GM23338 (cell line): Measurements from ENCODE around the gene DACT2. TPM values are rescaled to one million over a fixed set of nuclear protein-coding genes. Genes with fewer than 3 reads are reported as not detected.

Experiments used
- ATAC-seq: fragments of 200-7000 bp; cut with Tn5 transposase; 3 replicates; pipeline ENCODE4 v1.9.1; 2020
- DNase-seq: peaks from one replicate; pipeline ENCODE4 v3.0.0-alpha.2; 2015; ENCODE audit warnings: low spot score
- H2AFZ ChIP-seq: fragments of 200-600 bp; sonication (generic); 2 replicates; pipeline ENCODE4 v1.8.0; 2016; ENCODE audit warnings: antibody characterized with exemption, mild to moderate bottlenecking, moderate library complexity
- H3F3A ChIP-seq: fragments of 200-600 bp; sonication (generic); replicated peaks from 2 replicates; pipeline ENCODE4 v1.8.0; 2017; ENCODE audit warnings: antibody characterized with exemption, mixed run types, low read depth
- H3K27ac ChIP-seq: fragments of 200-600 bp; sonication (generic); 2 replicates; pipeline ENCODE4 v1.6.1; 2016; ENCODE audit warnings: low read depth
- H3K27me3 ChIP-seq: fragments of 200-600 bp; sonication (generic); 2 replicates; pipeline ENCODE4 v1.8.0; 2016; ENCODE audit warnings: mild to moderate bottlenecking, mixed run types, moderate library complexity; ENCODE audit not compliant: insufficient read depth
- H3K36me3 ChIP-seq: fragments of 200-600 bp; sonication (generic); 2 replicates; pipeline ENCODE4 v1.8.0; 2016; ENCODE audit warnings: mild to moderate bottlenecking; ENCODE audit not compliant: insufficient read depth
- H3K4me1 ChIP-seq: fragments of 200-600 bp; sonication (generic); 2 replicates; pipeline ENCODE4 v1.8.0; 2016; ENCODE audit warnings: mild to moderate bottlenecking, moderate library complexity; ENCODE audit not compliant: insufficient read depth
- H3K4me2 ChIP-seq: fragments of 200-600 bp; sonication (generic); 2 replicates; pipeline ENCODE4 v1.7.1; 2017; ENCODE audit warnings: mixed run types
- H3K4me3 ChIP-seq: fragments of 200-600 bp; sonication (generic); 2 replicates; pipeline ENCODE4 v1.6.1; 2016; ENCODE audit warnings: mixed run types
- H3K79me2 ChIP-seq: fragments of 200-600 bp; sonication (generic); replicated peaks from 2 replicates; pipeline ENCODE4 v1.8.0; 2017; ENCODE audit warnings: mild to moderate bottlenecking; ENCODE audit not compliant: insufficient read depth
- H3K9me2 ChIP-seq: fragments of 200-600 bp; sonication (generic); 2 replicates; pipeline ENCODE4 v1.8.0; 2017; ENCODE audit not compliant: insufficient read depth
- H4K20me1 ChIP-seq: fragments of 200-600 bp; sonication (generic); replicated peaks from 2 replicates; pipeline ENCODE4 v1.8.0; 2017; ENCODE audit warnings: mild to moderate bottlenecking; ENCODE audit not compliant: insufficient read depth
- H3K27ac Mint-ChIP-seq: 2 replicates; pipeline ENCODE4 v1.8.0; 2020; ENCODE audit warnings: inconsistent platforms, mild to moderate bottlenecking, moderate library complexity, mixed read lengths
- H3K27me3 Mint-ChIP-seq: 3 replicates; pipeline ENCODE4 v1.8.0; 2022; ENCODE audit warnings: low read depth, mild to moderate bottlenecking, moderate library complexity, mixed read lengths, inconsistent platforms; ENCODE audit not compliant: insufficient read depth, poor library complexity
- H3K36me3 Mint-ChIP-seq: 3 replicates; pipeline ENCODE4 v1.8.0; 2021; ENCODE audit warnings: low read depth, mild to moderate bottlenecking, inconsistent platforms, moderate library complexity, mixed read lengths
- H3K4me1 Mint-ChIP-seq: 3 replicates; pipeline ENCODE4 v1.8.0; 2020; ENCODE audit warnings: mild to moderate bottlenecking, inconsistent platforms, mixed read lengths
- H3K4me3 Mint-ChIP-seq: 3 replicates; pipeline ENCODE4 v1.8.0; 2021; ENCODE audit warnings: moderate library complexity, mild to moderate bottlenecking, inconsistent platforms, mixed read lengths
- H3K9me3 Mint-ChIP-seq: 3 replicates; pipeline ENCODE4 v1.8.0; 2020; ENCODE audit warnings: moderate library complexity, mild to moderate bottlenecking, inconsistent platforms, mixed read lengths
- CREB1 ChIP-seq: fragments of 250-450 bp; sonication (Bioruptor Pico); IDR thresholded peaks from 2 replicates; pipeline ENCODE4 v1.5.0; 2020; ENCODE audit warnings: low read depth, mild to moderate bottlenecking, moderate library complexity
- ETS1 ChIP-seq: IDR thresholded peaks from 2 replicates; pipeline ENCODE4 v1.6.1; 2016; ENCODE audit warnings: antibody characterized with exemption
- EZH2 ChIP-seq: fragments of 200-600 bp; sonication (generic); IDR thresholded peaks from one replicate; pipeline ENCODE4 v1.8.0; 2017; ENCODE audit warnings: antibody characterized with exemption, mild to moderate bottlenecking, low read depth; ENCODE audit not compliant: unreplicated experiment
- EZH2phosphoT487 ChIP-seq: fragments of 200-600 bp; sonication (generic); IDR thresholded peaks from one replicate; pipeline ENCODE4 v1.8.1; 2018; ENCODE audit warnings: antibody characterized with exemption; ENCODE audit not compliant: unreplicated experiment
- JUNB ChIP-seq: IDR thresholded peaks from one replicate; pipeline ENCODE4 v1.6.1; 2016; ENCODE audit warnings: antibody characterized with exemption; ENCODE audit not compliant: unreplicated experiment
- NANOG ChIP-seq: IDR thresholded peaks from 2 replicates; pipeline ENCODE4 v1.6.1; 2016; ENCODE audit warnings: antibody characterized with exemption, borderline replicate concordance
- POLR2AphosphoS5 ChIP-seq: IDR thresholded peaks from 2 replicates; pipeline ENCODE4 v1.6.1; 2016; ENCODE audit warnings: antibody characterized with exemption, low read depth
- STAT1 ChIP-seq: IDR thresholded peaks from one replicate; pipeline ENCODE4 v1.6.1; 2016; ENCODE audit warnings: antibody characterized with exemption; ENCODE audit not compliant: unreplicated experiment
- ZNF114 ChIP-seq: fragments of 250-450 bp; sonication (Bioruptor Pico); IDR thresholded peaks from 2 replicates; pipeline ENCODE4 v1.5.0; 2020; ENCODE audit warnings: mild to moderate bottlenecking, moderate library complexity
- ZNF331 ChIP-seq: fragments of 250-450 bp; sonication (Bioruptor Pico); IDR thresholded peaks from 2 replicates; pipeline ENCODE4 v1.5.0; 2020; ENCODE audit warnings: low read depth, mild to moderate bottlenecking, moderate library complexity
- ZNF462 ChIP-seq: fragments of 250-450 bp; sonication (Bioruptor Pico); IDR thresholded peaks from 2 replicates; pipeline ENCODE4 v1.5.0; 2020; ENCODE audit warnings: mild to moderate bottlenecking, moderate library complexity
- polyA plus RNA-seq: library from polyadenylated mRNA; unstranded; fragments of >200 nt; fragmentation: Nextera tagmentation; extraction: Ambion mirVana; gene quantifications from 2 replicates; pipeline ENCODE4 v1.2.1, GENCODE V29; 2016
- total RNA-seq: library from RNA; depleted of rRNA; stranded (reverse); fragments of >200 nt; shearing (Covaris generic); gene quantifications from 2 replicates; pipeline ENCODE4 v1.2.3, GENCODE V29; 2014
- TF ChIP-seq, protein P1 (sequence below): IDR thresholded peaks from one replicate; pipeline ENCODE4 v1.6.1; 2018; ENCODE audit warnings: antibody characterized with exemption; ENCODE audit not compliant: unreplicated experiment
- TF ChIP-seq, protein P2 (sequence below), 2 experiments: fragments of 200-600 bp in 1 of 2; sonication (generic) in 1 of 2; conservative IDR thresholded peaks; 2 replicates each; pipeline versions ENCODE4 v1.5.1 to v1.6.1; 2016 to 2017; ENCODE audit warnings: antibody characterized with exemption in 2 of 2, low read depth in 2 of 2, mild to moderate bottlenecking in 2 of 2, moderate library complexity in 1 of 2

The DACT2 gene
- total and polyA plus RNA-seq, 2 experiments from 2014 or later, result 1.8 to 10.6 TPM

DNA sequence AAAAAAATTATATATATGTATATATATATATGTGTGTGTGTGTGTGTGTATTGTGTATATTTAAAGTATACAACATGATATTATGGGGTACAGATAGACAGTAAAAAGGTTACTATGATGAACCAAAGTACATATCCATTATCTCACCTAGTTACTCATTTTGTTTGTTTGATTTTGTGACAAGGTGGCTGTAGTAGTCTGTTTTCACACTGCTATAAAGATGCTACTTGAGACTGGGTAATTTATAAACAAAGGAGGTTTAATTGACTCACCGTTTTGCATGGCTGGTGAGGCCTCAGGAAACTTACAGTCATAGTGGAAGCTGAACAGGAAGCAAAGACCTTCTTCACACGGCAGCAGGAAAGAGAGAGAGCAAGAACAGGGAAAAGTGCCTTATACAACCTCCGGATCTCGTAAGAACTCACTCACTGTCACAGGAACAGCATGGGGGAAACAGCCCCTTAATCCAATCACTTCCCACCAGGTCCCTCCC lies 30.2 kb upstream of the DACT2 start:
- DNase-seq, result no peak
- H3K27me3 Mint-ChIP-seq, result peaks cover 8% of the 10 kb centered on the region
- no peaks in the 10 kb centered on the region for H3F3A ChIP-seq

More for the DNA sequence above, 30.2 kb upstream of the DACT2 start:
- Histone ChIP-seq H3K4me3 (no peak overlapping the region), H3K27me3 (no peaks in the 10 kb centered on the region), H3K4me1 (no peaks in the 10 kb centered on the region), H3K4me2 (no peak overlapping the region), H3K9me2 (peaks cover 5% of the 10 kb centered on the region; the same call in 1 of the 2 replicates), H3K36me3 (no peaks in the 10 kb centered on the region), H4K20me1 (no peaks in the 10 kb centered on the region), H3K27ac (no peak overlapping the region), H2AFZ (no peak overlapping the region), H3K79me2 (no peaks in the 10 kb centered on the region)
- H3K9me3 Mint-ChIP-seq, result no peaks in the 10 kb centered on the region
- no peaks in the 10 kb centered on the region; the same call in 2 of the 3 replicates for H3K36me3 Mint-ChIP-seq
- no peak for ATAC-seq
- TF ChIP-seq EZH2, result no peak
- no peak for TF ChIP-seq ZNF462
- no peak for TF ChIP-seq POLR2AphosphoS5
- TF ChIP-seq CREB1 (CRISPR knock-in tag), result no peak
- no peak for TF ChIP-seq STAT1
- TF ChIP-seq ZNF331, result no peak
- no peak for TF ChIP-seq ETS1
- TF ChIP-seq, protein P1, sequence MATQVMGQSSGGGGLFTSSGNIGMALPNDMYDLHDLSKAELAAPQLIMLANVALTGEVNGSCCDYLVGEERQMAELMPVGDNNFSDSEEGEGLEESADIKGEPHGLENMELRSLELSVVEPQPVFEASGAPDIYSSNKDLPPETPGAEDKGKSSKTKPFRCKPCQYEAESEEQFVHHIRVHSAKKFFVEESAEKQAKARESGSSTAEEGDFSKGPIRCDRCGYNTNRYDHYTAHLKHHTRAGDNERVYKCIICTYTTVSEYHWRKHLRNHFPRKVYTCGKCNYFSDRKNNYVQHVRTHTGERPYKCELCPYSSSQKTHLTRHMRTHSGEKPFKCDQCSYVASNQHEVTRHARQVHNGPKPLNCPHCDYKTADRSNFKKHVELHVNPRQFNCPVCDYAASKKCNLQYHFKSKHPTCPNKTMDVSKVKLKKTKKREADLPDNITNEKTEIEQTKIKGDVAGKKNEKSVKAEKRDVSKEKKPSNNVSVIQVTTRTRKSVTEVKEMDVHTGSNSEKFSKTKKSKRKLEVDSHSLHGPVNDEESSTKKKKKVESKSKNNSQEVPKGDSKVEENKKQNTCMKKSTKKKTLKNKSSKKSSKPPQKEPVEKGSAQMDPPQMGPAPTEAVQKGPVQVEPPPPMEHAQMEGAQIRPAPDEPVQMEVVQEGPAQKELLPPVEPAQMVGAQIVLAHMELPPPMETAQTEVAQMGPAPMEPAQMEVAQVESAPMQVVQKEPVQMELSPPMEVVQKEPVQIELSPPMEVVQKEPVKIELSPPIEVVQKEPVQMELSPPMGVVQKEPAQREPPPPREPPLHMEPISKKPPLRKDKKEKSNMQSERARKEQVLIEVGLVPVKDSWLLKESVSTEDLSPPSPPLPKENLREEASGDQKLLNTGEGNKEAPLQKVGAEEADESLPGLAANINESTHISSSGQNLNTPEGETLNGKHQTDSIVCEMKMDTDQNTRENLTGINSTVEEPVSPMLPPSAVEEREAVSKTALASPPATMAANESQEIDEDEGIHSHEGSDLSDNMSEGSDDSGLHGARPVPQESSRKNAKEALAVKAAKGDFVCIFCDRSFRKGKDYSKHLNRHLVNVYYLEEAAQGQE, result no peak
- no peak for TF ChIP-seq EZH2phosphoT487
- TF ChIP-seq, protein P2, sequence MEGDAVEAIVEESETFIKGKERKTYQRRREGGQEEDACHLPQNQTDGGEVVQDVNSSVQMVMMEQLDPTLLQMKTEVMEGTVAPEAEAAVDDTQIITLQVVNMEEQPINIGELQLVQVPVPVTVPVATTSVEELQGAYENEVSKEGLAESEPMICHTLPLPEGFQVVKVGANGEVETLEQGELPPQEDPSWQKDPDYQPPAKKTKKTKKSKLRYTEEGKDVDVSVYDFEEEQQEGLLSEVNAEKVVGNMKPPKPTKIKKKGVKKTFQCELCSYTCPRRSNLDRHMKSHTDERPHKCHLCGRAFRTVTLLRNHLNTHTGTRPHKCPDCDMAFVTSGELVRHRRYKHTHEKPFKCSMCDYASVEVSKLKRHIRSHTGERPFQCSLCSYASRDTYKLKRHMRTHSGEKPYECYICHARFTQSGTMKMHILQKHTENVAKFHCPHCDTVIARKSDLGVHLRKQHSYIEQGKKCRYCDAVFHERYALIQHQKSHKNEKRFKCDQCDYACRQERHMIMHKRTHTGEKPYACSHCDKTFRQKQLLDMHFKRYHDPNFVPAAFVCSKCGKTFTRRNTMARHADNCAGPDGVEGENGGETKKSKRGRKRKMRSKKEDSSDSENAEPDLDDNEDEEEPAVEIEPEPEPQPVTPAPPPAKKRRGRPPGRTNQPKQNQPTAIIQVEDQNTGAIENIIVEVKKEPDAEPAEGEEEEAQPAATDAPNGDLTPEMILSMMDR (conservative IDR thresholded peaks at IDR 0.05; ENCODE audit: low read depth in 2 of 2), result no peak
- no peak for TF ChIP-seq NANOG
- no peak for TF ChIP-seq ZNF114
- no peak for TF ChIP-seq JUNB
- peaks cover 4% of the 10 kb centered on the region; the same call in 1 of the 3 replicates for H3K4me1 Mint-ChIP-seq
- H3K4me3 Mint-ChIP-seq, result no peak overlapping the region
- no peak overlapping the region for H3K27ac Mint-ChIP-seq
